Posterior cingulate gyrus (tissue), 11 donors: ENCODE data around the gene ENTPD2.
"Not testable (repeated sequence)": the region's sequence is repeated elsewhere in the genome, so short reads cannot be mapped to it uniquely, and the experiment has no call there.

Experiments
- DNase-seq, 10 donors: peaks; one replicate each; pipeline versions ENCODE4 v3.0.0 to v3.0.0-alpha.2; 2020 to 2021; ENCODE audit warnings: mixed read lengths in 3 of 10
- intact Hi-C: fragments of 100-400 bp; cut with DNase I; formaldehyde crosslinking; loops from one replicate; pipeline ENCODE4 v1.15.1; 2023

Gene ENTPD2

DNA sequence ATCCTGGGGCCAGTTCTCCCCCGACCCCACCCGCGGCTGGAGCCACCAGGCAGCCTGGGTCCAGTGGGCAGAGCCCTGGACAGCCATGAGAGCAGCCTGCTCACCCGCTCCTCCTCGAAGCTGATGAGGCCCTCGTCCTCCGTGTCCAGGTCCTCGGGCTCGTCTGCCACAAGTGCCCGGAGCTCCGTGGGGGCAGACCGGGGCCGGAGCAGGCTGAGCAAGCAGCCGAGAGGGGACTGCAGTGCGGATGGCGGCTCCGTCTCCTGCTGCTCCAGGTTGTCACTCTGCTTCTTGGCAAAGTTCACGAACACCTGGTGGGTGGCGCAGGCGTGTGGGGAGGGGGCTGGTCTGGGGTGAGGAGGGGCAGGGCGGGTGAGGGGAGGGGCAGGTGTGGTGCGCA lies 45.5 kb downstream of the ENTPD2 start:
- DNase-seq = no peak

DNA sequence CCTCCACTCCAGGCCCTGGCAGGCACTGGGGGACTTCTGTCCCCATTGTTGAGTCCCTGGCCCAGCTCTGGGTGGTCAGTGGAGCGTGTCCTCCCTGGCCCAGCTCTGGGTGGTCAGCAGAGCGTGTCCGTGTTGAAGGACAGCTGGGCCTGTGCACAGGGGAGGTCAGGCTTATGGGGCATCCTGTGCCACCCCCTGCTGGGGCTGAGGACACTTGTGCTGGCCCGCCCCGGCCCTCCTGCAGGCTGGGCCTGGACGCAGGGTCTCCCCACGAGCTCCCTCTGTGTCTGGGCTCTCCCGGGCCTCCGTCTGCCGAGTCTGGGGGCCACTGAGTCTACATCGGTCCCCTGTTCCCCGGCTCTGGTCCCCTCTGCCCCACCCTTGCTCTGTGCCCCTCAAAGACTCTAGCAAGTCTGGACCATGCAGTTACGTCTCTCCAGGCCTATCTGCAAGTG lies 46.0 kb downstream of the ENTPD2 start:
- no peak for DNase-seq
- intact Hi-C loops = no loop called here

More for the DNA sequence above, 45.5 kb downstream of the ENTPD2 start:
- intact Hi-C loops = no loop called here

DNA sequence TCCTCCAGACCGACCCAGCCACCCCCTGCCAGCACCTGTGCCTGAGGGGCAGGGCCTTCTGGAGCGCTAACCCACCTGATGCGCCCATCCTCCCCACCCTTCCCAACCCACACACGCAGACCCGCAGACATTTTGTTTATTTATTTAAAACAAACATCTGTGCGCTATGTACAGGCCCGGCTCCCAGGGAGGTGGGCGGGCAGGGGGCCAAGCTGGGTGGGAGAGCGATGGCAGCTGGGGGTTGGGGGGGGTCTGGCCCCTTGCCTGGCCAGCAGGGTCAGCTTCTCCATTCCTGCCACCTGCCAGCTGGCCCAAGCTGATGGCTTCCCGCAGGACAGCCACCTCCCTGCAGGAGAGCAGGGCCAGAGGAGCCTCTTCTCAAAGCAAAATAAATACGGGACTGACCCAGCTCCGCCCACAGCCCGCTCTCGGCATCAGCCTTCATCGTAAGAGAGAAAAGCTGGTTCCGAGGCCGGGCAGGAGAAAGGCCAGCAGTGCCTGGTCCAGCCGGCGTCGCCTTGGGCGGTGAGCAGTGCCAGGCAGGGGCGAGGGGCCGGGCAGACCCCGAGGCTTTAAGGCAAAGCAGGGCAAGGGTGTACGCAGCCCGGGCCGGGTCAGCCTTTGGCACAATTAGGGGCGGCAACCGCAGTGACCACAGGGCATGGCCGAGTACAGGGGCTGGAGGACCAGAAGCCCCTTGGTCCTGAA lies 46.6 kb downstream of the ENTPD2 start:
- intact Hi-C loops = no loop called here
- no peak for DNase-seq

DNA sequence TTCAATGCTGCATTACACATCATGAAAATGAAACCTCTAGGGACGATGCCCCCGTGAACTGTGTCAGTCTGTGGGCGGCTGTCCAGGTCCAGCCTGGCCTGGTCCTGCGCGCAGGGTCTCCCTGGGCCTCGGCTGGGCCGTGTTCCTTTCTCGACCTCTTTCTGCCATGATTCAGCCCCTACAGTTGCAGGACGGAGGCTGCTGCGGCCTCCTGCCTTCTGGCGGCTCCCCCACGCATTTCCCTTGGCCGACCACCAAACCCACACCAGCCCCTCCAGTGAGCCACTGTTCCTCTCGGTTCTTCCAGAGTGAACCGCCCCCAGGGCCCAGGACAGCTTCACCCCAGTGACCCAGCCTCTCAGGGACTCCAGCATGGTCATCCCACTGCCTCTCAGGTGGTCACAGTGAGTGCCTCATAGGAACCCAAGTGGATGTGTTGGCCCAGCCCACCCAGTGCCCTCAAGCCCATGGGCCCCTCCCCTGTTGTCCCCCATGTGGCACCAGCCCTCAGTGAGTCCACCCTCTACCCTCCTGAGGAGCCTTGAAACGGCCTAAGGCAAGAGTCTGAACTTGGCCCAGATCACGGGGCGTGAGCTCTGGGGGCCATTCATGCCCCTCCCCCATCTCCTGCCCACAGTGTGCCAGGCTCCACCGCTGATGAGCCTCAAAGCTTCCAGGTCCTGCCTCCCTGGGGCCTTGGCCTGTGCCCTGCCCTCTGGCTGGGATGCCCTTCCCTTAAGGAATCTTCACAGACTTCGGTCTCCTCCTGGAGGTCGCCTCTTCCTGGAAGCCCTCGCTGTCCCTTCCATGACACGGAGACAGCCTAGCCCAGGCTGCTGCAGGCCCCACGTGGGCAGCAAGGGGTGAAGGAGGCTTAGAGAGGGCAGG lies 47.5 kb downstream of the ENTPD2 start:
- no peak for DNase-seq
- intact Hi-C loops = no loop called here

DNA sequence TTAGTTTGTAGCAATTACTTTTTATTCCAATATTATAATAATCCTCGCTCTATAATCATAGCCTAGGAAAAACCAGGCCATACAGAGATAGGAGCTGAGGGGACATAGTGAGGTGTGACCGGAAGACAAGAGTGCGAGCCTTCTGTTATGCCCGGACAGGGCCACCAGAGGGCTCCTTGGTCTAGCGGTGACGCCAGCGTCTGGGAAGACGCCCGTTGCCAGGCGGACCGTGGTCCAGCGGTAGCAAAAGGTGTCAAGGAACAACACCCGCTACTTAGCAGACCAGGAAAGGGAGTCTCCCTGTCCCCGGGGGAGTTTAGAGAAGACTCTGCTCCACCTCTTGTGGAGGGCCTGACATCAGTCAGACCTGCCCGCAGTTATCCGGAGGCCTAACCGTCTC lies 49.6 kb downstream of the ENTPD2 start:
- peak in 1 of 10 donors; percentile 93 for DNase-seq
- intact Hi-C loops = not testable (repeated sequence)

DNA sequence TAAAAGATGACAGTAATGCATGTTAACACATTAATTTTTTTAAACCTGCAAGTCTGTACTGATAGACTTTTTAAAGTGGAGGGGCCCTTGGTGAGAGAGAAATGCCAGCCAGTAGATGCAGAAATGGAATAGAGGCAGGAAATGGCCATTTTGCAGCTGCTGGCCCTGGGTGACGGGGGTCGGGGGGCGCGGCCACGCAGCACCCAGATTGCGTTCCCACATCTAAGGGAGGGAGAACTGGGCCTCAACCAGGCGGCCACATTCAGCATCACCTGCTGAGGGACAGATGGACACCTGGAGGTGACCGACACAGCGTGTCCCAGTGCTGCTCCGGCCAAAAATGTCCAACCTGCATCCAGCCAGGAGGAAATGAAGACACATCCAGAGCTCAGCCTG lies 51.2 kb downstream of the ENTPD2 start:
- intact Hi-C loops = no loop called here
- DNase-seq = no peak

DNA sequence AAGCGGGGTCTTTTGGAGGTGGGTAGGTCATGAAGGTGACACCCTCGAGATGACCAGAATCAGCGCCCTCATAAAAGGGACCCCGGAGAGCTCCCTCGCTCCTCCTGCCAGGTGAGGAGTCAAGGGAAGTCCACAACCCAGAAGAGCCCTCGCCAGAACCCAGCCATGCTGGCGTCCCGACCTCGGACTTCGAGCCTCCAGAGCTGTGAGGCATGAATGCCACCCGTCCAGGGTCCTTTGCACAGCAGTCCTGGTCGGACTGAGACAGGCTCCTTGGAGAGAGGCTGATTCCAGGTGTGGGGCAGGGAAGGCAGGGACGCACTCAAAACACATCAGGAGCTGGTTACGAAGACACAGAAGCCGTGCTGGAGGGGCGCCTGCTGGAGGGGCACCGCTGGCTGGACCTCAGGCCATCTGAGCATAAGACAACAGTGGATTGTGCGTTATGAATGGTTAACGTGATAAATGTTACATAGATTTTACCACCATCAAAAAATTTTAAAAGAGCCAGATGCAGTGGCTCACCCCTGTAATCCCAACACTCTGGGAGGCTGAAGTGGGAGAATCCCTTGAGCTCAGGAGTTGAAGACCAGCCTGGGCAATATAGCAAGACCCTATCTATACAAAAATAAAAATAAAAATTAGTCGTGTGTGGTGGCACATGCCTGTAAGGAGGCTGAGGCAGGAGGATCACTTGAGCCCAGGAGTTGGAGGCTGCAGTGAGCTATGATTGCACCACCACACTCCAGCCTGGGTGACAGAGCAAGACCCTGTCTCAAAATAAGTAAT lies 51.8 kb downstream of the ENTPD2 start:
- intact Hi-C loops = no loop called here
- DNase-seq = no peak

DNA sequence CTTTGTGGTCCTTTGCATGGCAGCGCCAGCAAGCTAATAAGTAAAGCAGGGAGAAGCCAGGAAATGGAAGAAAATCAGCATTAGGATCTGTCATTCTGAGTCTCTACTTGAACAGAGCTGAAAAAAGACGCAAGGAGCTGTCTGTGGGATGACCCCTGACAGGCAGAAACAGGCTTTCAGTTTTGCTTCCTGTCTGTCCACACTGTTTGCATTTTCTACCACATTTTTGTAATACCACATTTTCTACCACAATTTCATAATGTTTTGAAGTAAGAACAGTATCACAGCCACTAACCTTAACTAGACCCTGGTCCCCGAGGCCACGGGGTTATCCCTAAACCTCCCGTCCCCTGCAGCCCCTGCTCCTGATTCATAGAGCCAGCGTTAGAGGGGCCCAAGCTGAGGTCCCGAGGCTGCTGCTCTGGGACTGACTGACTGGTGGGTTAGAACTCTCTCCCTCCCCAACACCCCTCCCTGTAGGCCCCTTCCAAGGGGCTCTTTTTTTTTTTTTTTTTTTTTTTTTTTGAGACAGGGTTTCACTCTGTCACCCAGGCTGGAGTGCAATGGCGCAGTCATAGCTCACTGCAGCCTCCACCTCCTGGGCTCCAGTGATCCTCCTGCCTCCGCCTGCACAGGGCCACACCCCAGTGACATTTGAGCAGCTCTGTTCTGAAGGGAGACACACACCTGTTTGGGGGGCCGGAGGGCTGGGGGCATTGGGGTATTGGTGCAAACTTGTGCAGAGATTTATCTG lies 53.5 kb downstream of the ENTPD2 start:
- no peak for DNase-seq
- intact Hi-C loops = no loop called here
